Middle frontal gyrus (tissue), 1 donor: ENCODE measurements around the gene TBX10.
"Not testable (repeated sequence)": the region's sequence is repeated elsewhere in the genome, so short reads cannot be mapped to it uniquely, and the experiment has no call there.

Experiments
- DNase-seq: peaks from one replicate; pipeline ENCODE4 v3.0.0-alpha.2; 2015; ENCODE audit warnings: low spot score; ENCODE audit errors: extremely low spot score

TBX10 gene

DNA sequence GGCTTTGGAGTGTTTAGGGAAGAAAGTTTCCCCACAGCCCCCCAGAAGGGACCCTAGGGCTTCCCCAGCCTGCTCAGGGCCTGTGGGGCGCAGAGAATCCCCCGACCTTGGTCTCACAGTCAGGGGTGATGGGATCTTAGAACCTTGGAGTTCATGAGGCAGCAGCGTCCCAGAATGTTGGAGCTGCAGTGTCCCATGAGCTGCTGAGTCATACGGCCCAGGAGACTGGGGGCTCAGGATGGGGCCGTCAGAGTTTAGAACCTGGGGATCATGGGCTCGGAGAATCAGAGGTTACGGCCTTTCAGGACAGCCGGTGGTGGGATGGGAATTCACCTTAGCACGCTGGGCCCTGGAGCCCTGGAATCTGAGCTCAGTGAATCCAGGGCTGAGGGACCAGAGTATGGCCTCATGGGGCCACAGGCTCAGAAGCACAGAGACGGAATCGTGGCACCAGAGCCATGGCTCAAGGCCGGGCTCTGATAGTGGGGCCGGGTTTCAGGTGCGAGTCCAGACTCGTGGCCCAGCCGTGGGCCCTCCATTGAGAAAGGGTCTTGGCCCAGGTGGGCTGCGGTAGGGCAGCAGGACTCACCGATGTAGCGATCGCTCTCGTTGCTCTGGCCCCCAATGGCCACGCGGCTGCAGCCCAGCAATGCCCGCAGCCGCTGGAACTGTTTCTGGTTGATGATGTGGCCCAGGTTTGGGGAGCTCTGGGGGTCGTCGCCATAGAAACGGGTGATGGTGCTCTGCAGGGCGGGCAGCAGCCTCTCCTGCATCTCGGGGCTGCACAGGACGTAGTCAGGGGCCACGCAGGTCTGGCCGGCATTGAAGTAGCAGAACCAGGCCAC, 25.4 kb upstream of the TBX10 start:
- no peak for DNase-seq

DNA sequence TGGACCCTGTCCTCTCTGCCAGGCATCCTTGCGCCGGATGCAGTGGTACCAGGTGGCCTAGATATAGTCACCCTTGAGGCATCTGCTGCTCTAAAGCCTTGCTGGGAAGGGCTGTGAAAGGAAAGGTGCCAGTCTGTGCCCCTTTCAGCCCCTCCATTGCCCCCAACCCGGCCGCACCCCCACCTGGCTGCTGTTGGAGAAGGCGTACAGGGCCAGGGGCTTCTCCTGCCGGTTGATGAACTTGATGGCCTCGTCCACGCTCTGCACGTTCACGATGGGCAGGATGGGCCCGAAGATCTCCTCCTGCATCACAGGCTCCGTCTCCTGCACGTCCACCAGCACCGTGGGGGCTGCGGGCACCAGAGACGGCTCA, 24.6 kb upstream of the TBX10 start:
- DNase-seq = no peak

DNA sequence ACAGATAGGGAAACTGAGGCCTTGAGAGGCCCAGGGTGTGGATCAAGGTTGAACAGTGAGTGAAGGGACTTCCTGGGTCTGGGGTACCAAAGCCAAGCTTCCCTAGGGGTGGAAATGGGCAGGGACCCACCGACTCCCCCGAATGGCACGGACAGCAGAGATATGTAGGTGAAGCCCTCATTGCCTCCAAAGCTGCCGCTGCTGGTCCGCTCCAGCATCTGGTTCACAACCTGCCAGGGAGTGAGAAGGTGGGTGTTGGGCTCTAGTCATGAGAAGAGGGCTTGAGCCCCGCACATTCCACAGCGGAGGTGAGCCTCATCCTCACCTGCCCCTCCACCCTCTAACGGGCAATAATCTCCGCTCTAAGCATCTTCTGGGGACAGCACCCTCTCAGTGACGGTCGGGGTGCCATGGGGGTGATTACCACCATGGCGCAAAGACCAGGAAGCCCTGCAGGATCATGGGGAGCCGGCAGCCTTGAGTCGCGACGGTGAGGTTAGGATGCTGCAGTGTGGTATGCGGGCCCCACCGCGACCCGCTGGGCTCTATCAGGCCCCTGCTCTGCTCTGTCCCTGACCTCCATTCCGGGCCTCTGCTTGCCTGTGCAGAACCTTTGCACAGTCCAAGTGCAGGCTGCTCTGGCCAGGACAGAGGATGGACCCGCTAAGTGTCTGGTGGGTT, 24.1 kb upstream of the TBX10 start:
- no peak for DNase-seq

GRCh38 chr11:67662835-67663531, 23.4 kb upstream of the TBX10 start:
- DNase-seq = no peak

GRCh38 chr11:67662142-67662834, 22.7 kb upstream of the TBX10 start:
- DNase-seq = no peak

- DNase-seq = not testable (repeated sequence)
Observed at GRCh38 chr11:67660752-67661151, 21.2 kb upstream of the TBX10 start.

DNA sequence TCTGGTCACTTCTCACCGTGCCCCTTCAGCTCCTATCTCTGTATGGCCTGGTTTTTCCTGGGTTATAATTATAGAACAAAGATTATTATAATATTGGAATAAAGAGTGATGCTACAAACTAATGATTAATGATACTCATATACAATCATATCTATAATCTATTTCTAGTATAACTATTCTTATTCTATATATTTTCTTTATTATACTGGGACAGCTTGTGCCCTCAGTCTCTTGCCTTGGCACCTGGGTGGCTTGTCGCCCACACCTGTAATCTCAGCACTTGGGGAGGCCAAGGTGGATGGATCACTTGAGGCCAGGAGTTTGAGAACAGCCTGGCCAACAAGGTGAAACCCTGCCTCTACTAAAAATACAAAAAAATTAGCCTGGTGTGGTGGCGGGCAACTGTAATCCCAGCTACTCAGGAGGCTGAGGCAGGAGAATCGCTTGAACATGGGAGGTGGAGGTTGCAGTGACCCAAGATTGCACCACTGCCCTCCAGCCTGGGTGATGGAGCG, 20.1 kb upstream of the TBX10 start:
- DNase-seq = not testable (repeated sequence)

DNA sequence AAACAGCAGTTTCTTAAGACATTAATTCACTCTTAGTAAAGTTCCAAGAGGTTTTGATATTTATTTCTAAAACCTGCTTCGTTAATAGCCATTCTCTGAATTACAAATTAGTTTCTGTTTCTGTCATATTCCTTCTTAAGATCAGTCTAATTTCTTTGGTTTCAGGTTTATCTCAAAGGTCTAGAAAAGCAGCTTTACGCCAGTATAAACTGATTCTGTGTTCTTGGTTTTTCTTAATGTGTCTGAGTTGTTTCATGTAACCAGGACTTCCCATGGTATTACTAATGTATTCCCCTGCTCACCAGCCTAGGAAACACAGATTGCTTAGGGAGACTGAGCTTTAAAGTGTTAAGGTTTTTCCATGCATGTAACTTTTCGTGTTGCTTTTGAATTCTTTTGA, 17.7 kb upstream of the TBX10 start:
- no peak for DNase-seq

- DNase-seq = no peak
Observed at GRCh38 chr11:67656278-67656922, 16.8 kb upstream of the TBX10 start.

DNA sequence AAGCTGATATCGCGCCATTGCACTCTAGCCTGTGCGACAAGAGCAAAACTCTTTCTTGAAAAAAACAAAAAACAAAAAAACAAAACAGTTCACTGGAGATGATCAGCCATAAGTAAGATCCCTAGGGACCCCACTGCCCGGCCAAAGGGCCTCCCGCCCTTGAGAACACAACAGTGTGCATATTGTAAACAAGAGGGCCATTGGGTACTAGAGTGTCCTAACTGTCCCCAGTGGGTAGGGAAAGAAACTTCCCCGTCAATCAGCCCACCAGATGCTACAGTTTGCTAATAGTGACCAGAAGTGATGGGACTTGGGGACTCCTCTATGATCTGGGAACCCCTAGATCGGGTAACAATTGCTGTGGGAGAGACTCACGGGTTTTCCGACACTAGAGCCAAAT, 14.7 kb upstream of the TBX10 start:
- DNase-seq = no peak

DNA sequence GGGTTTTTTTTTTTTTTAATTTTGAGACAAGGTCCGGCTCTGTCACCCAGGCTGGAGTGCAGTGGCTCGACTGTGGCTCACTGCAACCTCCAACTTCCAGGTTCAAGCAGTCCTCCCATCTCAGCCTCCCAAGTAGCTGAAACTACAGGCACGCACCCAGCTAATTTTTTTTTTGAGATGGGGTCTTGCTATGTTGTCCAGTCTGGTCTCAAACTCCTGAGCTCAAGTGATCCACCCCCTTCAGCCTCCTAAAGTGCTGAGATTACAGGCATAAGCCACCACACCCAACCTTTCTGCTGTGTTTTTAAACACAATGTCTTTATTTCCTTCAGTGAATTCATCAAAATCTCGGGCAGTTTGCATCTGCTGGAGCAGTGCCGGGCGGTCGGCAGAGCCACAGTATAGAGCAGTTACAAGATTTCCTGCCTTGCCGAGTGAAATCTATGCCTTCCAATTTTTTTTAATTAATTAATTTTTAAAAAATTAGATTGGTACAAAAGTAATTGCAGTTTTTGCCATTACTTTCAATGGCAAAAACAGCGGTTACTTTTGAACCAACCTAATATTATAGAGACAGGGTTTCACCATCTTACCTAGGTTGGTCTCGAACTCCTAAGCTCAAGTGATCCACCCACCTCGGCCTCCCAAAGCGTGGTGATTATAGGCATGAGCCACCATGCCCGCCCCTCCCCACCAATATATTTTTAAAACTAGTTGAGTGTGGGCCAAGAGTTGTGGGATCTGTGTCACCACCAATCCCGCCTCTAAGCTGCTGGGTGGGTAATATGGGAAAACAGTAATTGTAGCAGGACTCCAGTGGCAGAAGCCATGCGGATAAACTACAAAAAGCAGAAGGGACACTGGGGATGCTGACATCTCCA, 13.6 kb upstream of the TBX10 start:
- DNase-seq = no peak

- no peak for DNase-seq
Observed at GRCh38 chr11:67651976-67652781, 12.6 kb upstream of the TBX10 start.

DNA sequence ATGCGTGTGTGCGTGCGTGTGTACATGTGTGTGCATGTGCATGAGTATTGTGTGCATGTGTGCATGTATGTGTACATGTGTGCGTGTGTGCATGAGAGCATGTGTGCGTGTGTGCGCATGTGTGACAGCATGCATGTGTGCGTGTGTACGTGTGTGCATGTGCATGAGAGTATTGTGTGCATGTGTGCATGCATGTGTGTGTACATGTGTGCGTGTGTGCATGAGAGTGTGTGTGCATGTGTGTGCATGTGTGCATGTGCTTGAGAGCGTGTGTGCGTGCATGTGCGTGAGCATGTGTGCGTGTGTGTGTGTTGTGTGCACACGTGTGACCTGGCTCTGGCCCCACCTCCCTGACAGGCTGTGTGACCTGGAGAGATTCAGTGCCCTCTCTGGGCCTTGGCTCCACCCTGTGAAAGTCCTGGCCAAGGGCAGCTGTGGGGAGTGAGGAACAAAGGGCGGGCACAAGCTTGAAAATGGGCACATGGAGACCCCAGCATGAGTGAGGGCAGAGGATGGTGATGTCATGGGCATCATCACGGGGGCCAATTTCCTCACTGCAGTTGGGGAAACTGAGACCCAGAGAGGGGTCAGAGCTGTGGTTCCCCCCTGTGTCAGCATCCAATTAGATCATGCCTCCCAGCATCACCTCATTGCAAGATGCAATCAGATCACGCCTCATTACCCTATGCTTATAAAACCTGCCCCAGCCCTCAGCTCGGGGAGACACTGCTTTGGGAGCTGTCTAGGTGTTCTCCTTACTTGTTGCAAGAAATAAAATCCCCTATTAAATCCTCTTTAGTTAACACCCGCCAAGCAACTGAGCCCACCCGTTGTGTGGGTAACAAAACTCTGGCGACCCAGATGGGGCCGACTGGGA, 10.3 kb upstream of the TBX10 start:
- no peak for DNase-seq

DNA sequence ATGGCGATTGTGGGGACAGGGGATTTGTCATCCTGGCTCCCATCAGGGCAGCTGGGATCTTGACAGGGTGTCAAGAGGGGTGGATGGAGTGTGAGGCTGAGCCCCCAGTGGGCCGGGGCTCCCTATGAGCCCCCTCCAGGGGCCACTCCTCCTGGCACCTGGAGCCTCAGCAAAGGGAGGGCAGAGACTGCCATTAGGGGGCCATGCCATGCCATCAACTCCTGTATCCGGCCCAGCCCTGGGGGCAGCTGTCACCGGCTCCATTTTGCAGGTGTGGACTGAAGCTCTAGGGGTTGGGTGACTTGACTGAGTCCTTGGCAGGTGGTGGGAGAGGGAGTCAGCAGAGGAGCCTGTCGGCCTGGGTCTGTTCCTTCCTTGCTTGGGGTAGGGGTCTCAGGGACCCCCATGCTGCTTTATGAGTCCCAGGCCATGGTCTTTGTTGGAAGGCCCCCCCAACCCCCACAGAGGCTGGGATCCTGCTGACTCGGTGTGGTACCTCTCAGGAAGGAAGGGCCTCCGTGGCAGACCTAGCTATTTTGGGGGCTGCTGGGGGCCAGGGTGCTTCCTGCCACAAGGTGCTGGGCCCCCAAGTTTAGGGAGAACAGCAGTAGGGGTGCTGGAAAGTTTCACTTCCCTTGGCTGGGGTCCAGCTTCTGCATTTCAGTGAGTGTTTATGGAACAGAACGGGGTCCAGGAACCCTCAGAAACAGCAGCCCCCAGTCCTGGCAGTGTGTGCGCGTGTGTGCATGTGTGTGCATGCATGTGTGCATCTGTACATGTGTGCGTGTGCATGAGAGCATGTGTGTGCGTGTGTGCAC, 9.4 kb upstream of the TBX10 start:
- DNase-seq = no peak

DNA sequence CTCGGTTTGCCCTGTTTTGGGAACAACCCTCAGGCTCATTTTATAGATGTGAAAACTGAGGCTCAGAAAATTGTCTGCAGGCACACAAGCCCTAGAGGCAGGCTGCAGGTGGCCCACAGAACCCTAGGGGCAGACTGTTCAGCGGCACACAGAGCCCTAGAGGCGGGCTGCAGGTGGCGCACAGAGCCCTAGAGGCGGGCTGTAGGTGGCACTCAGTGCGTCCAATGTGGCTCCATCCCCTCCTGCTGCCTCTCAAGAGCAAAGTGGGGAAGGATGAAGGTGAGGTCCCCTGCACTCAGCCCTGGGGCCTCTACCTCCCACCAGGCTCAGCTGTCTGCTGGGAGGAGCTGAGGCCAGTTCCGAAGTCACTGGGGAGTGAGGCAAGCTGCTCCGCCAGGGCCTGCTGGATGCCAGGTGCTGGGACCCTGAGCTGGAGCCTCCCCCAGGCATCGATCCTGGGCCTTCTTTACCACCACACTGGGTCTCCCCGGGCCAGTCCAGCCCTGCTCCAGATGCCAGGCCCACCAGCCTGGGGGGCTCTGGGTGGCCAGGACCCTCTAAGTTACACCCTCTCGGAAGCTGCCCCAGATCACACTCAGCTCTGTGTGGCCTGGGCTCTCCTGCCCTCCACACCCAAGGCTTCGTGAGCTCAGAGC, 8.7 kb upstream of the TBX10 start:
- DNase-seq = no peak

DNA sequence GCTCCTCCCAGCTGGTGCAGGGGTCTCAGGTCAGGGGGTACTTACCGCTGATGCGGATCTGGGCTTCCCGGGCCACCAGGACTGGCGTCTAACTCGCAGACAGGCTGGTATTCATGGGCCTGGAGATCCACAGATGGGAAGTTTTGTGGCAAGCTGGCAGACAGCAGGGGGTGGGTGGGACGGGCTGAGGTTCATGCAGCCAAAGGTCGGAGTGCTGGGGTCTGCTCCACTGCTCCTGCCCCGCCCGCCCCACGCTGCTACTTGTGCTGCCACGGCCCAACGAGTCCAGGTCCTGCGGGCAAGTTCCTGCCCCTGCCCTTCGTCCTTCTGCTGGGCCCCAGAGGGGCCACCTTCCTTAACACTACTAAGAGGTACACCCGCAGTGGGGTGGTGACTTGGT, 7.9 kb upstream of the TBX10 start:
- no peak for DNase-seq
